HepG2 (cell line): Measurements from ENCODE around the gene STK11. TPM values are rescaled to one million over a fixed set of nuclear protein-coding genes. Genes with fewer than 3 reads are reported as not detected.
A peak's percentile ranks its signal among the peaks of the same experiment; 100 is the strongest.

Experiments
- EP300 ChIP-seq, 3 experiments: sonication (generic) in 1 of 3; formaldehyde crosslinking in 1 of 3; IDR thresholded peaks; 2 replicates each; pipeline versions ENCODE4 v1.5.1 to v1.6.1; 2011 to 2020; ENCODE audit warnings: low read depth in 2 of 3, low read length in 2 of 3, borderline replicate concordance in 1 of 3, improper control_type of control experiment in 1 of 3, mild to moderate bottlenecking in 1 of 3, missing genetic modification reagents in 1 of 3, moderate library complexity in 1 of 3
- IKZF4 ChIP-seq: sonication (generic); formaldehyde crosslinking; IDR thresholded peaks from 2 replicates; pipeline ENCODE4 v1.5.1; 2020; ENCODE audit warnings: borderline replicate concordance, mild to moderate bottlenecking, low read depth, missing genetic modification reagents; ENCODE audit errors: not compliant biosample characterization
- SATB2 ChIP-seq: sonication (generic); formaldehyde crosslinking; IDR thresholded peaks from 2 replicates; pipeline ENCODE4 v1.5.0; 2020; ENCODE audit warnings: missing genetic modification reagents
- SMARCC2 ChIP-seq: fragments of 450-650 bp; IDR thresholded peaks from 2 replicates; pipeline ENCODE4 v1.6.1; 2017; ENCODE audit warnings: antibody characterized with exemption, mild to moderate bottlenecking
- SNAI1 ChIP-seq: sonication (generic); formaldehyde crosslinking; IDR thresholded peaks from 2 replicates; pipeline ENCODE4 v1.5.0; 2020; ENCODE audit warnings: mild to moderate bottlenecking, missing genetic modification reagents, borderline replicate concordance
- SP140L ChIP-seq: sonication (generic); formaldehyde crosslinking; IDR thresholded peaks from 2 replicates; pipeline ENCODE4 v1.4.0; 2020; ENCODE audit warnings: missing genetic modification reagents, borderline replicate concordance
- TCF12 ChIP-seq, 2 experiments: fragments of 450-650 bp in 1 of 2; sonication (generic) in 1 of 2; formaldehyde crosslinking in 1 of 2; IDR thresholded peaks; 2 replicates each; pipeline versions ENCODE4 v1.6.1 to v1.8.0; 2017 to 2022; ENCODE audit warnings: antibody characterized with exemption in 1 of 2, mild to moderate bottlenecking in 1 of 2, missing genetic modification reagents in 1 of 2, moderate library complexity in 1 of 2
- ZBTB21 ChIP-seq: sonication (generic); formaldehyde crosslinking; IDR thresholded peaks from 2 replicates; pipeline ENCODE4 v1.4.0; 2020; ENCODE audit warnings: missing genetic modification reagents
- ZFP37 ChIP-seq: sonication (generic); formaldehyde crosslinking; IDR thresholded peaks from 2 replicates; pipeline ENCODE4 v1.4.0; 2020; ENCODE audit warnings: missing genetic modification reagents, borderline replicate concordance
- ZNF232 ChIP-seq: sonication (generic); formaldehyde crosslinking; IDR thresholded peaks from 2 replicates; pipeline ENCODE4 v1.4.0; 2020; ENCODE audit warnings: missing genetic modification reagents, borderline replicate concordance
- ZNF253 ChIP-seq: sonication (generic); formaldehyde crosslinking; IDR thresholded peaks from 2 replicates; pipeline ENCODE4 v1.8.0; 2022; ENCODE audit warnings: mild to moderate bottlenecking, missing genetic modification reagents, borderline replicate concordance
- ZNF296 ChIP-seq: sonication (generic); formaldehyde crosslinking; conservative IDR thresholded peaks from 2 replicates; pipeline ENCODE4 v1.5.0; 2020; ENCODE audit warnings: mild to moderate bottlenecking, missing genetic modification reagents
- ZNF510 ChIP-seq: sonication (generic); formaldehyde crosslinking; IDR thresholded peaks from 2 replicates; pipeline ENCODE4 v1.4.0; 2020; ENCODE audit warnings: low read depth, mild to moderate bottlenecking, missing genetic modification reagents
- ZNF766 ChIP-seq: sonication (generic); formaldehyde crosslinking; IDR thresholded peaks from 2 replicates; pipeline ENCODE4 v1.5.0; 2020; ENCODE audit warnings: missing genetic modification reagents, borderline replicate concordance
- polyA plus RNA-seq, 8 experiments: library from polyadenylated mRNA; depleted of rRNA in 3 of 8; stranded (reverse) in 7 of 8; unstranded in 1 of 8; fragments of >200 nt; fragmentation: Illumina TruSeq in 4 of 8; extraction: Trizol in 4 of 8; gene quantifications; 2 replicates each; pipeline versions ENCODE4 v1.2.1 to v1.2.3, GENCODE V29; 2011 to 2016; ENCODE audit warnings: low read depth in 4 of 8, missing spikeins in 1 of 8, mixed read lengths in 1 of 8; ENCODE audit not compliant: insufficient read depth in 1 of 8
- total RNA-seq, 5 experiments: library from RNA; depleted of rRNA; stranded (reverse); fragments of >200 nt; fragmentation: Illumina TruSeq; extraction: Trizol; gene quantifications; 2 replicates each; pipeline ENCODE4 v1.2.3, GENCODE V29; 2016; ENCODE audit warnings: low read depth in 1 of 5
- TF ChIP-seq, protein P1 (sequence below): sonication (generic); formaldehyde crosslinking; IDR thresholded peaks from 2 replicates; pipeline ENCODE4 v1.8.0; 2022; ENCODE audit warnings: mild to moderate bottlenecking, missing genetic modification reagents
- TF ChIP-seq, protein P2 (sequence below): sonication (generic); formaldehyde crosslinking; IDR thresholded peaks from one replicate; pipeline ENCODE4 v1.5.1; 2020; ENCODE audit warnings: mild to moderate bottlenecking, missing genetic modification reagents; ENCODE audit errors: not compliant biosample characterization
- TF ChIP-seq, protein P3 (sequence below): IDR thresholded peaks from 2 replicates; pipeline ENCODE4 v1.6.1; 2018; ENCODE audit warnings: missing genetic modification reagents, mild to moderate bottlenecking, missing compliant biosample characterization

Gene STK11
- total and polyA plus RNA-seq, 2 of the 13 experiments (the other 11 are each of a cell fraction or from before 2014, with no cell fraction given), result 27.5 to 43.6 TPM

DNA sequence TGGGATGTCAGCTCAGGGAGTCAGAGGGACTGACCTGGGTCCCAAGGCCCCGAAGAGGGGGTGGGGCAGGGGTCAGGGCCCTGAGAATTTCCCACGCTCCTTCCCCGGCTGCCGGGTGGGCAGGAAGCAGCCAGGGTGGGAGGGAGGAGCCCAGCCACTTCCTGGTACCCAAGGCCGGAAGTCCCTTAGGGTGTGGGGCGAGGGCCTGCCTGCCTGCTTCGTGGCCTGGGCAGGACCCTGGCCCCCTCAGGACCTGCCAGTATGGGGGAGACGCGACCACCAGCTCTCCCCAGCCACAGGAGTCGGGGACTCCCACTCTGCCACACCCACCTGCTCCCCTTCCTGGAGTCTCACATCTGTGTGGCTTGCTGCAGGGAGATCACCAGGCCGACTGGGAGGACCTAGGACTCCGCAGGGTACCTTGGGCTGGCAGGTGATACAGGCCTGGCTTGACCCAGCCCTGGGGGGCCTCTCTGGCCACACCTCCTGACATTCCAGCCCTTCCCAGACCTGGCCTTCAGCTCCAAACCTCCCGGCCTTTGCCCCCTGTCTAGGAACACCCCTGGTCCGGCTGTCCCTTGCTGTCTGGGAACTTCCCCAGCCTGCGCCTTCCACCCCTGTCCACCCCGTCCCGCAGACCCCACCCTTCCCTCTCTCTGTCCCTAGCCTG is 53.8 kb downstream of the STK11 start (continued):
- TF ChIP-seq, protein P1, sequence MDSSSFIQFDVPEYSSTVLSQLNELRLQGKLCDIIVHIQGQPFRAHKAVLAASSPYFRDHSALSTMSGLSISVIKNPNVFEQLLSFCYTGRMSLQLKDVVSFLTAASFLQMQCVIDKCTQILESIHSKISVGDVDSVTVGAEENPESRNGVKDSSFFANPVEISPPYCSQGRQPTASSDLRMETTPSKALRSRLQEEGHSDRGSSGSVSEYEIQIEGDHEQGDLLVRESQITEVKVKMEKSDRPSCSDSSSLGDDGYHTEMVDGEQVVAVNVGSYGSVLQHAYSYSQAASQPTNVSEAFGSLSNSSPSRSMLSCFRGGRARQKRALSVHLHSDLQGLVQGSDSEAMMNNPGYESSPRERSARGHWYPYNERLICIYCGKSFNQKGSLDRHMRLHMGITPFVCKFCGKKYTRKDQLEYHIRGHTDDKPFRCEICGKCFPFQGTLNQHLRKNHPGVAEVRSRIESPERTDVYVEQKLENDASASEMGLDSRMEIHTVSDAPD, result peak; percentile 70; the same call in 1 of the 2 replicates
- TF ChIP-seq ZNF253 (CRISPR knock-in tag) (peak; percentile 94), SMARCC2 (no peak), SNAI1 (CRISPR knock-in tag) (peak; percentile 22; the same call in 1 of the 2 replicates), ZFP37 (peak; percentile 81; the same call in 1 of the 2 replicates), ZNF232 (CRISPR knock-in tag) (no peak), SP140L (CRISPR knock-in tag) (no peak), EP300 (IDR thresholded peaks at IDR 0.05; ENCODE audit: low read depth in 2 of 2, low read length in 2 of 2) (peak in 1 of 2 experiments; percentile 61; a peak in 3 of 4 replicates), EP300 (CRISPR knock-in tag; IDR thresholded peaks at IDR 0.05; ENCODE audit: borderline replicate concordance) (peak; percentile 58), ZNF296 (0 out of 2 replicates have a peak, but pooled peaks have one; percentile 61), TCF12 (IDR thresholded peaks at IDR 0.05) (no peak), TCF12 (CRISPR knock-in tag; IDR thresholded peaks at IDR 0.05) (0 out of 2 replicates have a peak, but pooled peaks have one; percentile 57), ZNF510 (CRISPR knock-in tag) (peak; percentile 74; the same call in 1 of the 2 replicates), ZNF766 (0 out of 2 replicates have a peak, but pooled peaks have one; percentile 17), SATB2 (no peak), ZBTB21 (peak; percentile 48; the same call in 1 of the 2 replicates), IKZF4 (peak; percentile 77)
- TF ChIP-seq, protein P2, sequence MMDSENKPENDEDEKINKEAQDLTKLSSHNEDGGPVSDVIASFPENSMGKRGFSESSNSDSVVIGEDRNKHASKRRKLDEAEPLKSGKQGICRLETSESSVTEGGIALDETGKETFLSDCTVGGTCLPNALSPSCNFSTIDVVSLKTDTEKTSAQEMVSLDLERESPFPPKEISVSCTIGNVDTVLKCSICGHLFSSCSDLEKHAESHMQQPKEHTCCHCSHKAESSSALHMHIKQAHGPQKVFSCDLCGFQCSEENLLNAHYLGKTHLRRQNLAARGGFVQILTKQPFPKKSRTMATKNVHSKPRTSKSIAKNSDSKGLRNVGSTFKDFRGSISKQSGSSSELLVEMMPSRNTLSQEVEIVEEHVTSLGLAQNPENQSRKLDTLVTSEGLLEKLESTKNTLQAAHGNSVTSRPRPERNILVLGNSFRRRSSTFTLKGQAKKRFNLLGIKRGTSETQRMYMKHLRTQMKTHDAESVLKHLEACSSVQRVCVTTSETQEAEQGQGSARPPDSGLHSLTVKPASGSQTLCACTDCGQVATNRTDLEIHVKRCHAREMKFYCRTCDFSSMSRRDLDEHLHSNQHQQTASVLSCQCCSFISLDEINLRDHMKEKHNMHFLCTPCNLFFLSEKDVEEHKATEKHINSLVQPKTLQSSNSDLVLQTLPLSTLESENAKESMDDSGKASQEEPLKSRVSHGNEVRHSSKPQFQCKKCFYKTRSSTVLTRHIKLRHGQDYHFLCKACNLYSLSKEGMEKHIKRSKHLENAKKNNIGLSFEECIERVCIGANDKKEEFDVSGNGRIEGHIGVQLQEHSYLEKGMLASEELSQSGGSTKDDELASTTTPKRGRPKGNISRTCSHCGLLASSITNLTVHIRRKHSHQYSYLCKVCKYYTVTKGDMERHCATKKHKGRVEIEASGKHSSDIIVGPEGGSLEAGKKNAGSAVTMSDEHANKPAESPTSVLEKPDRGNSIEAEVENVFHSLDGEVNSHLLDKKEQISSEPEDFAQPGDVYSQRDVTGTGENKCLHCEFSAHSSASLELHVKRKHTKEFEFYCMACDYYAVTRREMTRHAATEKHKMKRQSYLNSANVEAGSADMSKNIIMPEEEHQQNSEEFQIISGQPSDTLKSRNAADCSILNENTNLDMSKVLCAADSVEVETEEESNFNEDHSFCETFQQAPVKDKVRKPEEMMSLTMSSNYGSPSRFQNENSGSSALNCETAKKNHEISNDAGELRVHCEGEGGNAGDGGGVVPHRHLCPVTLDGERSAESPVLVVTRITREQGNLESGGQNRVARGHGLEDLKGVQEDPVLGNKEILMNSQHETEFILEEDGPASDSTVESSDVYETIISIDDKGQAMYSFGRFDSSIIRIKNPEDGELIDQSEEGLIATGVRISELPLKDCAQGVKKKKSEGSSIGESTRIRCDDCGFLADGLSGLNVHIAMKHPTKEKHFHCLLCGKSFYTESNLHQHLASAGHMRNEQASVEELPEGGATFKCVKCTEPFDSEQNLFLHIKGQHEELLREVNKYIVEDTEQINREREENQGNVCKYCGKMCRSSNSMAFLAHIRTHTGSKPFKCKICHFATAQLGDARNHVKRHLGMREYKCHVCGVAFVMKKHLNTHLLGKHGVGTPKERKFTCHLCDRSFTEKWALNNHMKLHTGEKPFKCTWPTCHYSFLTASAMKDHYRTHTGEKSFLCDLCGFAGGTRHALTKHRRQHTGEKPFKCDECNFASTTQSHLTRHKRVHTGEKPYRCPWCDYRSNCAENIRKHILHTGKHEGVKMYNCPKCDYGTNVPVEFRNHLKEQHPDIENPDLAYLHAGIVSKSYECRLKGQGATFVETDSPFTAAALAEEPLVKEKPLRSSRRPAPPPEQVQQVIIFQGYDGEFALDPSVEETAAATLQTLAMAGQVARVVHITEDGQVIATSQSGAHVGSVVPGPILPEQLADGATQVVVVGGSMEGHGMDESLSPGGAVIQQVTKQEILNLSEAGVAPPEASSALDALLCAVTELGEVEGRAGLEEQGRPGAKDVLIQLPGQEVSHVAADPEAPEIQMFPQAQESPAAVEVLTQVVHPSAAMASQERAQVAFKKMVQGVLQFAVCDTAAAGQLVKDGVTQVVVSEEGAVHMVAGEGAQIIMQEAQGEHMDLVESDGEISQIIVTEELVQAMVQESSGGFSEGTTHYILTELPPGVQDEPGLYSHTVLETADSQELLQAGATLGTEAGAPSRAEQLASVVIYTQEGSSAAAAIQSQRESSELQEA (CRISPR knock-in tag), result peak; percentile 58
- TF ChIP-seq, protein P3, sequence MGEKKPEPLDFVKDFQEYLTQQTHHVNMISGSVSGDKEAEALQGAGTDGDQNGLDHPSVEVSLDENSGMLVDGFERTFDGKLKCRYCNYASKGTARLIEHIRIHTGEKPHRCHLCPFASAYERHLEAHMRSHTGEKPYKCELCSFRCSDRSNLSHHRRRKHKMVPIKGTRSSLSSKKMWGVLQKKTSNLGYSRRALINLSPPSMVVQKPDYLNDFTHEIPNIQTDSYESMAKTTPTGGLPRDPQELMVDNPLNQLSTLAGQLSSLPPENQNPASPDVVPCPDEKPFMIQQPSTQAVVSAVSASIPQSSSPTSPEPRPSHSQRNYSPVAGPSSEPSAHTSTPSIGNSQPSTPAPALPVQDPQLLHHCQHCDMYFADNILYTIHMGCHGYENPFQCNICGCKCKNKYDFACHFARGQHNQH (CRISPR knock-in tag), result peak; percentile 91
